ENCODE measurements around the gene PRSS36.

PRSS36 gene

GRCh38 chr16:31128711-31129567, 20.9 kb downstream of the PRSS36 start:
- Mint-ChIP-seq H3K9me3 (no peaks in the 10 kb centered on the region), H3K27ac (peak overlapping the region; percentile 4), H3K4me1 (peaks cover 7% of the 10 kb centered on the region)

GRCh38 chr16:31127182-31127581, 22.7 kb downstream of the PRSS36 start:
- H3K27me3 Mint-ChIP-seq = no peaks in the 10 kb centered on the region
- peaks cover 40% of the 10 kb centered on the region for H3K36me3 Mint-ChIP-seq
- no peak for ATAC-seq
- H3K27ac Mint-ChIP-seq = no peak overlapping the region
- peaks cover 7% of the 10 kb centered on the region for H3K4me1 Mint-ChIP-seq
- no peaks in the 10 kb centered on the region for H3K9me3 Mint-ChIP-seq
- no peak overlapping the region for H3K4me3 Mint-ChIP-seq

More at GRCh38 chr16:31128711-31129567, 20.9 kb downstream of the PRSS36 start:
- no peak for ATAC-seq
- Mint-ChIP-seq H3K36me3 (peaks cover 37% of the 10 kb centered on the region), H3K27me3 (no peaks in the 10 kb centered on the region), H3K4me3 (no peak overlapping the region)

GRCh38 chr16:31125844-31126243, 24.0 kb downstream of the PRSS36 start:
- Mint-ChIP-seq H3K4me3 (no peak overlapping the region), H3K27me3 (no peaks in the 10 kb centered on the region), H3K4me1 (peaks cover 7% of the 10 kb centered on the region), H3K36me3 (peaks cover 37% of the 10 kb centered on the region), H3K27ac (no peak overlapping the region), H3K9me3 (no peaks in the 10 kb centered on the region)
- ATAC-seq = no peak

- Mint-ChIP-seq H3K27me3 (no peaks in the 10 kb centered on the region), H3K9me3 (no peaks in the 10 kb centered on the region), H3K36me3 (peaks cover 22% of the 10 kb centered on the region), H3K27ac (no peak overlapping the region), H3K4me1 (peaks cover 26% of the 10 kb centered on the region), H3K4me3 (no peak overlapping the region)
- ATAC-seq = no peak
Observed at GRCh38 chr16:31120129-31120528, 29.7 kb downstream of the PRSS36 start.

- Mint-ChIP-seq H3K4me3 (peak overlapping the region; percentile 85), H3K27ac (peak overlapping the region; percentile 79), H3K27me3 (no peaks in the 10 kb centered on the region), H3K4me1 (peaks cover 37% of the 10 kb centered on the region), H3K36me3 (peaks cover 22% of the 10 kb centered on the region), H3K9me3 (no peaks in the 10 kb centered on the region)
- ATAC-seq = no peak
Observed at GRCh38 chr16:31118223-31119155, 31.4 kb downstream of the PRSS36 start.

- Mint-ChIP-seq H3K4me1 (peaks cover 42% of the 10 kb centered on the region), H3K27ac (peak within 1 kb of the TSS; percentile 79), H3K36me3 (peaks cover 25% of the 10 kb centered on the region), H3K27me3 (no peaks in the 10 kb centered on the region), H3K4me3 (peak within 1 kb of the TSS; percentile 85), H3K9me3 (no peaks in the 10 kb centered on the region)
- ATAC-seq = peak; percentile 98
Observed at GRCh38 chr16:31117384-31118222, 32.3 kb downstream of the PRSS36 start, which contains the start of gene KAT8. Gene KAT8 (plus strand): TSS chr16:31117664. CDS start chr16:31117682, 18 bp downstream.

GRCh38 chr16:31114468-31114867, 35.4 kb downstream of the PRSS36 start:
- no peaks in the 10 kb centered on the region for H3K9me3 Mint-ChIP-seq
- no peaks in the 10 kb centered on the region for H3K27me3 Mint-ChIP-seq
- H3K27ac Mint-ChIP-seq = peak overlapping the region; percentile 60
- peaks cover 24% of the 10 kb centered on the region for H3K36me3 Mint-ChIP-seq
- H3K4me1 Mint-ChIP-seq = peaks cover 45% of the 10 kb centered on the region
- ATAC-seq = no peak
- H3K4me3 Mint-ChIP-seq = no peak overlapping the region

GRCh38 chr16:31113121-31114120, 36.4 kb downstream of the PRSS36 start:
- no peak for ATAC-seq
- H3K36me3 Mint-ChIP-seq = peaks cover 26% of the 10 kb centered on the region
- no peaks in the 10 kb centered on the region for H3K9me3 Mint-ChIP-seq
- no peaks in the 10 kb centered on the region for H3K27me3 Mint-ChIP-seq
- H3K4me1 Mint-ChIP-seq = peaks cover 37% of the 10 kb centered on the region
- H3K4me3 Mint-ChIP-seq = no peak overlapping the region
- peak overlapping the region; percentile 56 for H3K27ac Mint-ChIP-seq

- Mint-ChIP-seq H3K9me3 (no peaks in the 10 kb centered on the region), H3K27me3 (no peaks in the 10 kb centered on the region), H3K36me3 (peaks cover 26% of the 10 kb centered on the region), H3K4me1 (peaks cover 36% of the 10 kb centered on the region), H3K4me3 (no peak overlapping the region), H3K27ac (no peak overlapping the region)
- no peak for ATAC-seq
Observed at GRCh38 chr16:31112711-31113110, 37.2 kb downstream of the PRSS36 start.

GRCh38 chr16:31111881-31112466, 37.9 kb downstream of the PRSS36 start:
- ATAC-seq = no peak
- Mint-ChIP-seq H3K4me1 (peaks cover 42% of the 10 kb centered on the region), H3K4me3 (no peak overlapping the region), H3K27ac (no peak overlapping the region), H3K36me3 (peaks cover 26% of the 10 kb centered on the region), H3K9me3 (no peaks in the 10 kb centered on the region), H3K27me3 (no peaks in the 10 kb centered on the region)

GRCh38 chr16:31110106-31111034, 39.5 kb downstream of the PRSS36 start:
- H3K27ac Mint-ChIP-seq = peak overlapping the region; percentile 57
- H3K27me3 Mint-ChIP-seq = no peaks in the 10 kb centered on the region
- no peak for ATAC-seq
- H3K9me3 Mint-ChIP-seq = no peaks in the 10 kb centered on the region
- H3K4me1 Mint-ChIP-seq = peaks cover 46% of the 10 kb centered on the region
- H3K36me3 Mint-ChIP-seq = peaks cover 26% of the 10 kb centered on the region
- H3K4me3 Mint-ChIP-seq = peak overlapping the region; percentile 40

DNA sequence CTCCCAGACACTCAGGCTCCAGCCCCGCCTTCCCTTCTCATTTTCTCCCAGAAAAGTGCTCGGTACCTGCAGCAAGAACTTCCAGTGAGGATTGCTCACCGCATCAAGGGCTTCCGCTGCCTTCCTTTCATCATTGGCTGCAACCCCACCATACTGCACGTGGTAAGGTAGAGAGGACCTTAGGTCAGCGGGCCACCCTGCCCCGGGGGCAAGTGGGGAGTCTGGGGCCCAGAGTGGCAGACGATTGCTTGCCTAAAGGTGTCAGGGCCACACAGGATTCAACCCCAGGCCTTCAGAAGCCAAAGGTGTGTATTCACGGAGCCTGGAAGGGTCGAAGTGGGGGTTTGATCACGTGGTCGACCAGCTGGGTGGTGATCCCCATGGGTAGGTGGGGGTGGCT, 40.2 kb downstream of the PRSS36 start:
- Mint-ChIP-seq H3K27me3 (no peaks in the 10 kb centered on the region), H3K9me3 (no peaks in the 10 kb centered on the region), H3K4me3 (peak overlapping the region; percentile 73), H3K4me1 (peaks cover 41% of the 10 kb centered on the region), H3K36me3 (peaks cover 26% of the 10 kb centered on the region), H3K27ac (peak overlapping the region; percentile 57)
- no peak for ATAC-seq
